ENCODE measurements around the gene BICD2. TPM values are rescaled to one million over a fixed set of nuclear protein-coding genes. Genes with fewer than 3 reads are reported as not detected.

Gene BICD2
- total and polyA plus RNA-seq, 9 of the 15 experiments (the other 6 are each of a cell fraction or from before 2014, with no cell fraction given): 3.6 to 23.4 (median 11.8) TPM

DNA sequence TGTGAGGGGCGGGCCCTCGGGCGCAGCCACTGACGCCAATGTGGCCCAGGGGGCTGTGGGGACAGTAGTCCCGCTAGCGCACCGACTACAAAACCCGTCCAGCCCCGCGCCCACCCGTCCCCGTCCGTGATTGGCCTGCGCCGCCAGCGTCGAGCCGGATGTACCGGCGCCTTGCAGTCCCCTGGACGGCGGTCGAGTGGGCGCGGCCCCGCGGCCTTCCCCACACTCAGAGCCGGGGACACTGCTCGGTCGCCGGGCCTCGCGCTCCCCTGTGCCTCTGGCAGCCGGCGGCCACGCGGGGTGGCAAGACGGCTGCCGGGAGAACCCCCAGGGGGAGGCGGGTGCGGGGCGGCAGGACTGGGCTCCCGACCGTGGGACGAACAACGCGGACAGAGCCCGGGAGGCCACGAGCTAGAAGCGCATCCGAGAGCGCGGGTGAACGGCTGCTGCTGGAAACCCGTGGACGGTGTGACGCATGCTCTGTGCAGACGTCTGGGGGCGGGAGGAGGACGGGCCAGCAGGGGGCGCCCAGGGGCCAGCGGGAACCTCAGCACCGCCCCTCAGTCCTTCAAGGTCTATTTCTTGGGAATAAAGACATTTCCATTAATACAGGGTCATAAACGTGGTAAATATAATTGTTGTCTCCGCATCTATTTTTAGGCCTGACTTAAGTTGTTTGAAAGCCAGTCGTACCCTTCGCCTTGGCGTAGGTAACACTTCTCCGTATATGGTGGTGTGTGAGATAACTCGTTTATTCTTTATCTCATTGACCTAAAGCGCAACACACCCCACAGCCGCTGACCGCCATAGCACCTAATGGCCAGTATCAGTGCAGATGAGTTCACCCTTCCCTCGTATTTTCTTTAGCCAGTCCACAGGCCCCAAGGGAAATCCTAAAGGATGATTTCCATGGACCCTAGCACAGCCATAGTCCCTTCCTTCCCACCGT is 629 bp upstream of the BICD2 start (continued):
- TF ChIP-seq, protein P1, sequence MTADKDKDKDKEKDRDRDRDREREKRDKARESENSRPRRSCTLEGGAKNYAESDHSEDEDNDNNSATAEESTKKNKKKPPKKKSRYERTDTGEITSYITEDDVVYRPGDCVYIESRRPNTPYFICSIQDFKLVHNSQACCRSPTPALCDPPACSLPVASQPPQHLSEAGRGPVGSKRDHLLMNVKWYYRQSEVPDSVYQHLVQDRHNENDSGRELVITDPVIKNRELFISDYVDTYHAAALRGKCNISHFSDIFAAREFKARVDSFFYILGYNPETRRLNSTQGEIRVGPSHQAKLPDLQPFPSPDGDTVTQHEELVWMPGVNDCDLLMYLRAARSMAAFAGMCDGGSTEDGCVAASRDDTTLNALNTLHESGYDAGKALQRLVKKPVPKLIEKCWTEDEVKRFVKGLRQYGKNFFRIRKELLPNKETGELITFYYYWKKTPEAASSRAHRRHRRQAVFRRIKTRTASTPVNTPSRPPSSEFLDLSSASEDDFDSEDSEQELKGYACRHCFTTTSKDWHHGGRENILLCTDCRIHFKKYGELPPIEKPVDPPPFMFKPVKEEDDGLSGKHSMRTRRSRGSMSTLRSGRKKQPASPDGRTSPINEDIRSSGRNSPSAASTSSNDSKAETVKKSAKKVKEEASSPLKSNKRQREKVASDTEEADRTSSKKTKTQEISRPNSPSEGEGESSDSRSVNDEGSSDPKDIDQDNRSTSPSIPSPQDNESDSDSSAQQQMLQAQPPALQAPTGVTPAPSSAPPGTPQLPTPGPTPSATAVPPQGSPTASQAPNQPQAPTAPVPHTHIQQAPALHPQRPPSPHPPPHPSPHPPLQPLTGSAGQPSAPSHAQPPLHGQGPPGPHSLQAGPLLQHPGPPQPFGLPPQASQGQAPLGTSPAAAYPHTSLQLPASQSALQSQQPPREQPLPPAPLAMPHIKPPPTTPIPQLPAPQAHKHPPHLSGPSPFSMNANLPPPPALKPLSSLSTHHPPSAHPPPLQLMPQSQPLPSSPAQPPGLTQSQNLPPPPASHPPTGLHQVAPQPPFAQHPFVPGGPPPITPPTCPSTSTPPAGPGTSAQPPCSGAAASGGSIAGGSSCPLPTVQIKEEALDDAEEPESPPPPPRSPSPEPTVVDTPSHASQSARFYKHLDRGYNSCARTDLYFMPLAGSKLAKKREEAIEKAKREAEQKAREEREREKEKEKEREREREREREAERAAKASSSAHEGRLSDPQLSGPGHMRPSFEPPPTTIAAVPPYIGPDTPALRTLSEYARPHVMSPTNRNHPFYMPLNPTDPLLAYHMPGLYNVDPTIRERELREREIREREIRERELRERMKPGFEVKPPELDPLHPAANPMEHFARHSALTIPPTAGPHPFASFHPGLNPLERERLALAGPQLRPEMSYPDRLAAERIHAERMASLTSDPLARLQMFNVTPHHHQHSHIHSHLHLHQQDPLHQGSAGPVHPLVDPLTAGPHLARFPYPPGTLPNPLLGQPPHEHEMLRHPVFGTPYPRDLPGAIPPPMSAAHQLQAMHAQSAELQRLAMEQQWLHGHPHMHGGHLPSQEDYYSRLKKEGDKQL (CRISPR knock-in tag; IDR thresholded peaks at IDR 0.05; ENCODE audit: borderline replicate concordance): no peak
- TF ChIP-seq RAD51 (IDR thresholded peaks at IDR 0.05; ENCODE audit: borderline replicate concordance, low read depth) (peak; percentile 28; the same call in 1 of the 2 replicates), FOXA1 (IDR thresholded peaks at IDR 0.05; ENCODE audit: borderline replicate concordance) (no peak), TBL1XR1 (IDR thresholded peaks at IDR 0.05; ENCODE audit: low read length in 2 of 2) (no peak; a peak in 2 of 4 replicates), FOXP4 (CRISPR knock-in tag; IDR thresholded peaks at IDR 0.05; ENCODE audit: borderline replicate concordance) (peak; percentile 78; the same call in 1 of the 2 replicates), CCNT2 (IDR thresholded peaks at IDR 0.05; ENCODE audit: borderline replicate concordance, extremely low read depth, insufficient read length, low read depth, low read length) (peak; percentile 40), POU5F1 (IDR thresholded peaks at IDR 0.05; ENCODE audit: borderline replicate concordance, low read depth, low read length, partially characterized antibody) (peak; percentile 63), CHAMP1 (IDR thresholded peaks at IDR 0.05) (no peak), TGIF2 (CRISPR knock-in tag; IDR thresholded peaks at IDR 0.05) (no peak), ZNF174 (CRISPR knock-in tag; IDR thresholded peaks at IDR 0.05) (no peak), PCBP2 (IDR thresholded peaks at IDR 0.05; ENCODE audit: low read depth, low read length, poor library complexity, severe bottlenecking) (no peak), SRSF9 (IDR thresholded peaks at IDR 0.05; ENCODE audit: borderline replicate concordance, low read depth, low read length) (no peak), ZSCAN32 (CRISPR knock-in tag; IDR thresholded peaks at IDR 0.05) (no peak), BHLHE40 (IDR thresholded peaks at IDR 0.05; ENCODE audit: low read length) (0 out of 2 replicates have a peak, but pooled peaks have one; percentile 13), EGR1 (conservative IDR thresholded peaks at IDR 0.05) (peak; percentile 95), SP1 (CRISPR knock-in tag; IDR thresholded peaks at IDR 0.05) (peak; percentile 89)
